A549 (cell line): ENCODE data around the gene NUP210. TPM values are rescaled to one million over a fixed set of nuclear protein-coding genes. Genes with fewer than 3 reads are reported as not detected.

Experiments used
- ATAC-seq, 2 experiments: fragments of 200-7000 bp in 1 of 2; fragments of >200 bp in 1 of 2; cut with Nextera tagmentation in 1 of 2; cut with Tn5 transposase in 1 of 2; 3 replicates each; pipeline versions ENCODE4 v1.8.0 to v1.9.1; 2018 to 2020; ENCODE audit warnings: mild to moderate bottlenecking in 1 of 2, moderate library complexity in 1 of 2
- CTCF ChIA-PET: fragments of 300-600 bp; sonication (Branson Sonifier 250); formaldehyde crosslinking; extraction: SDS; loops from one replicate; lab custom pipeline; 2021; ENCODE audit warnings: antibody characterized with exemption, inconsistent platforms; lab: Yijun Ruan, JAX
- POLR2A ChIA-PET: fragments of 350-600 bp; formaldehyde crosslinking; extraction: SDS; loops from one replicate; lab custom pipeline; 2021; ENCODE audit warnings: antibody characterized with exemption, inconsistent platforms; lab: Yijun Ruan, JAX
- DNase-seq, 2 experiments: peaks; one replicate each; pipeline versions ENCODE4 v3.0.0 to v3.0.0-alpha.2; 2011 to 2016; ENCODE audit warnings: low read depth in 1 of 2, low spot score in 1 of 2
- FAIRE-seq: peaks from 2 replicates; lab custom pipeline; 2011; peaks lifted over from hg19 to GRCh38; lab: Jason Lieb, UNC
- H3K27ac ChIP-seq, 2 experiments: fragments of >200 bp; sonication (Bioruptor Twin); formaldehyde crosslinking; 3 replicates each; pipeline ENCODE4 v1.5.1; 2016 to 2017
- H3K4me1 ChIP-seq: fragments of >200 bp; sonication (Bioruptor Twin); formaldehyde crosslinking; 3 replicates; pipeline ENCODE4 v1.6.1; 2016
- H3K4me2 ChIP-seq: fragments of >200 bp; sonication (Bioruptor Twin); formaldehyde crosslinking; 3 replicates; pipeline ENCODE4 v1.6.1; 2016
- H3K4me3 ChIP-seq: fragments of >200 bp; sonication (Bioruptor Twin); formaldehyde crosslinking; 3 replicates; pipeline ENCODE4 v1.5.1; 2016
- H3K9me3 ChIP-seq: fragments of >200 bp; sonication (Bioruptor Twin); formaldehyde crosslinking; 3 replicates; pipeline ENCODE4 v1.6.1; 2016
- ATOH8 ChIP-seq: fragments of 250-450 bp; sonication (Bioruptor Pico); IDR thresholded peaks from 2 replicates; pipeline ENCODE4 v1.5.0; 2020; ENCODE audit warnings: low read depth, mild to moderate bottlenecking, moderate library complexity
- BCL3 ChIP-seq: fragments of >200 bp; sonication (Bioruptor Twin); formaldehyde crosslinking; IDR thresholded peaks from 3 replicates; pipeline ENCODE4 v1.6.1; 2016
- BHLHE40 ChIP-seq: IDR thresholded peaks from 2 replicates; pipeline ENCODE4 v1.6.1; 2012; ENCODE audit warnings: low read depth, low read length, inconsistent platforms
- CBX8 ChIP-seq: fragments of 200-600 bp; sonication (generic); IDR thresholded peaks from 2 replicates; pipeline ENCODE4 v1.6.1; 2016
- CEBPB ChIP-seq, 2 experiments: fragments of >200 bp in 1 of 2; sonication (Bioruptor Twin) in 1 of 2; formaldehyde crosslinking in 1 of 2; IDR thresholded peaks; 2 replicates each; pipeline ENCODE4 v1.6.1; 2012 to 2016
- EHF ChIP-seq: fragments of 250-450 bp; sonication (Bioruptor Pico); IDR thresholded peaks from 2 replicates; pipeline ENCODE4 v1.5.0; 2020; ENCODE audit warnings: mild to moderate bottlenecking
- ELK1 ChIP-seq: fragments of 150-350 bp; IDR thresholded peaks from 2 replicates; pipeline ENCODE4 v1.6.1; 2014; ENCODE audit warnings: low read depth, mild to moderate bottlenecking, low read length
- EP300 ChIP-seq, 2 experiments: fragments of >200 bp; sonication (Bioruptor Twin); formaldehyde crosslinking; IDR thresholded peaks; 2 replicates in 1 of 2; 3 replicates in 1 of 2; pipeline ENCODE4 v1.6.1; 2016 to 2017
- FOSL2 ChIP-seq, 2 experiments: fragments of 450-650 bp in 1 of 2; fragments of >200 bp in 1 of 2; sonication (Bioruptor Twin) in 1 of 2; formaldehyde crosslinking; IDR thresholded peaks; 2 replicates each; pipeline versions ENCODE4 v1.5.0 to v1.6.1; 2016 to 2020; ENCODE audit warnings: mild to moderate bottlenecking in 1 of 2, moderate library complexity in 1 of 2
- FOXS1 ChIP-seq: fragments of 250-450 bp; sonication (Bioruptor Pico); IDR thresholded peaks from 2 replicates; pipeline ENCODE4 v1.5.0; 2020; ENCODE audit warnings: mild to moderate bottlenecking, moderate library complexity
- HDAC2 ChIP-seq: fragments of 200-600 bp; sonication (generic); IDR thresholded peaks from 2 replicates; pipeline ENCODE4 v1.6.1; 2016
- HES2 ChIP-seq: fragments of >200 bp; sonication (Bioruptor Twin); formaldehyde crosslinking; IDR thresholded peaks from 2 replicates; pipeline ENCODE4 v1.6.1; 2016
- HOXB13 ChIP-seq: fragments of 250-450 bp; sonication (Bioruptor Pico); IDR thresholded peaks from 2 replicates; pipeline ENCODE4 v1.5.0; 2020; ENCODE audit warnings: low read depth, mild to moderate bottlenecking, moderate library complexity
- HOXB5 ChIP-seq: fragments of 250-450 bp; sonication (Bioruptor Pico); IDR thresholded peaks from 2 replicates; pipeline ENCODE4 v1.5.0; 2020; ENCODE audit warnings: mild to moderate bottlenecking, moderate library complexity
- JUN ChIP-seq, 2 experiments: fragments of >200 bp; sonication (Bioruptor Twin); formaldehyde crosslinking; IDR thresholded peaks; 2 replicates in 1 of 2; 3 replicates in 1 of 2; pipeline ENCODE4 v1.6.1; 2016 to 2017
- JUNB ChIP-seq: fragments of >200 bp; sonication (Bioruptor Twin); formaldehyde crosslinking; IDR thresholded peaks from 2 replicates; pipeline ENCODE4 v1.6.1; 2016
- KDM1A ChIP-seq: fragments of 200-600 bp; sonication (generic); IDR thresholded peaks from 2 replicates; pipeline ENCODE4 v1.6.1; 2016; ENCODE audit warnings: low read depth, mild to moderate bottlenecking
- MAX ChIP-seq: IDR thresholded peaks from 2 replicates; pipeline ENCODE4 v1.6.1; 2012
- MYC ChIP-seq: IDR thresholded peaks from 2 replicates; pipeline ENCODE4 v1.6.1; 2012; ENCODE audit warnings: mild to moderate bottlenecking, inconsistent platforms, low read length, improper control_type of control experiment, borderline replicate concordance
- NFE2L2 ChIP-seq: fragments of 150-350 bp; conservative IDR thresholded peaks from 2 replicates; pipeline ENCODE4 v1.6.1; 2014; ENCODE audit warnings: low read length
- NPAS2 ChIP-seq: fragments of 250-450 bp; sonication (Bioruptor Pico); IDR thresholded peaks from 2 replicates; pipeline ENCODE4 v1.8.0; 2022; ENCODE audit warnings: mild to moderate bottlenecking, moderate library complexity, borderline replicate concordance
- PBX3 ChIP-seq: IDR thresholded peaks from 2 replicates; pipeline ENCODE4 v1.6.1; 2012
- PHF8 ChIP-seq: fragments of 200-600 bp; sonication (generic); IDR thresholded peaks from 2 replicates; pipeline ENCODE4 v1.6.1; 2016; ENCODE audit warnings: low read depth, mild to moderate bottlenecking, antibody characterized with exemption, moderate library complexity, borderline replicate concordance
- POLR2A ChIP-seq: IDR thresholded peaks from 2 replicates; pipeline ENCODE4 v1.6.1; 2012; ENCODE audit warnings: mild to moderate bottlenecking, low read length
- RNF2 ChIP-seq: fragments of 200-600 bp; sonication (generic); IDR thresholded peaks from 2 replicates; pipeline ENCODE4 v1.6.1; 2016; ENCODE audit warnings: low read depth, mild to moderate bottlenecking, antibody characterized with exemption, moderate library complexity, borderline replicate concordance
- USF2 ChIP-seq: fragments of 450-650 bp; IDR thresholded peaks from 2 replicates; pipeline ENCODE4 v1.6.1; 2014; ENCODE audit warnings: antibody characterized with exemption
- ZFP36 ChIP-seq: fragments of 450-650 bp; IDR thresholded peaks from 2 replicates; pipeline ENCODE4 v1.6.1; 2014; ENCODE audit warnings: borderline replicate concordance; ENCODE audit not compliant: partially characterized antibody
- WGBS: methylation state at CpG from one replicate; pipeline ENCODE4 v1.1.6; 2017; ENCODE audit errors: missing lambda C conversion rate; 5-methylcytosine and 5-hydroxymethylcytosine counted together
- polyA plus RNA-seq, 4 experiments: library from polyadenylated mRNA; depleted of rRNA in 3 of 4; stranded (reverse); fragments of >200 nt; fragmentation: RNase III in 1 of 4; extraction: RNeasy Plus Mini Kit Qiagen cat#74134 plus additional on column Dnase treatment in 1 of 4; gene quantifications; 2 replicates in 3 of 4; 3 replicates in 1 of 4; pipeline ENCODE4 v1.2.3, GENCODE V29; 2011 to 2017

Gene NUP210
- polyA plus RNA-seq, 2 of the 4 experiments (the other 2 are of a cell fraction) = 25.7 to 28.1 TPM

GRCh38 chr3:13335503-13335902 is 84.6 kb downstream of the NUP210 start:
- H3K9me3 ChIP-seq = no peaks in the 10 kb centered on the region
- CTCF ChIA-PET = no interaction called here
- ATAC-seq = no peak
- H3K27ac ChIP-seq = no peak overlapping the region
- H3K4me2 ChIP-seq = no peak overlapping the region
- peaks cover 10% of the 10 kb centered on the region; the same call in 1 of the 3 replicates for H3K4me1 ChIP-seq
- WGBS = 89% methylated on average over 16 of the region's 16 CpGs
- TF ChIP-seq CBX8 (no peak), ELK1 (no peak), ZFP36 (no peak), JUN (IDR thresholded peaks at IDR 0.05) (no peak), EP300 (IDR thresholded peaks at IDR 0.05) (no peak), FOSL2 (IDR thresholded peaks at IDR 0.05) (no peak), FOSL2 (CRISPR knock-in tag; IDR thresholded peaks at IDR 0.05) (no peak), HOXB13 (no peak), BHLHE40 (no peak), MAX (no peak), FOXS1 (CRISPR knock-in tag) (no peak)
- POLR2A ChIA-PET = no interaction called here
- no peak for FAIRE-seq
- no peak overlapping the region for H3K4me3 ChIP-seq
- no peak for DNase-seq

- 65% methylated on average over 6 of the region's 6 CpGs for WGBS
- FAIRE-seq (no peak), DNase-seq (no peak), ATAC-seq (no peak)
- CTCF ChIA-PET = no interaction called here
- no peak overlapping the region for H3K4me2 ChIP-seq
- POLR2A ChIA-PET = no interaction called here
- peaks cover 10% of the 10 kb centered on the region; the same call in 1 of the 3 replicates for H3K4me1 ChIP-seq
- H3K9me3 ChIP-seq = no peaks in the 10 kb centered on the region
- TF ChIP-seq CEBPB (IDR thresholded peaks at IDR 0.05) (no peak), ATOH8 (CRISPR knock-in tag) (no peak), NPAS2 (no peak), NFE2L2 (no peak)
- no peak overlapping the region for H3K27ac ChIP-seq
- H3K4me3 ChIP-seq = no peak overlapping the region
Measured at GRCh38 chr3:13335059-13335458, 85.1 kb downstream of the NUP210 start.

GRCh38 chr3:13333236-13333897 is 86.8 kb downstream of the NUP210 start:
- DNase-seq (no peak), FAIRE-seq (no peak), ATAC-seq (no peak)
- Histone ChIP-seq H3K9me3 (no peaks in the 10 kb centered on the region), H3K4me1 (peaks cover 4% of the 10 kb centered on the region; the same call in 1 of the 3 replicates), H3K4me2 (no peak overlapping the region), H3K4me3 (no peak overlapping the region), H3K27ac (no peak overlapping the region)
- CTCF ChIA-PET = interaction anchor here (1.2 to 1.9 kb wide), 4 partner anchors 9 to 241 kb away, joined by 3 to 4 read pairs (median 4); no protein-coding TSS in a partner anchor
- TF ChIP-seq EHF (CRISPR knock-in tag) = no peak
- TF ChIP-seq HES2 = no peak
- no peak for TF ChIP-seq USF2
- no peak for TF ChIP-seq JUNB
- no peak for TF ChIP-seq HOXB5
- no peak for TF ChIP-seq PHF8
- no peak for TF ChIP-seq FOXS1 (CRISPR knock-in tag)
- TF ChIP-seq CEBPB (IDR thresholded peaks at IDR 0.05) = no peak
- TF ChIP-seq ATOH8 (CRISPR knock-in tag) = no peak
- TF ChIP-seq RNF2 = no peak
- TF ChIP-seq KDM1A = no peak
- TF ChIP-seq HDAC2 = no peak
- TF ChIP-seq JUN (IDR thresholded peaks at IDR 0.05) = no peak
- no peak for TF ChIP-seq MYC
- TF ChIP-seq EP300 (IDR thresholded peaks at IDR 0.05) = no peak
- TF ChIP-seq POLR2A = no peak
- TF ChIP-seq PBX3 = no peak
- no peak for TF ChIP-seq BHLHE40
- no peak for TF ChIP-seq BCL3
- WGBS = 89% methylated on average over 12 of the region's 14 CpGs
- POLR2A ChIA-PET = no interaction called here
